ENCODE results near the gene PDGFA. TPM values are rescaled to one million over a fixed set of nuclear protein-coding genes. Genes with fewer than 3 reads are reported as not detected.

The PDGFA gene
- total and polyA plus RNA-seq, 11 donors, result 11.8 to 50.9 (median 20.3) TPM

- no peaks in the 10 kb centered on the region for H3K36me3 ChIP-seq
- H3K4me1 ChIP-seq, result peaks cover 0 to 39% (median 18%) of the 10 kb centered on the region in 12 donors
- ATAC-seq (no peak), DNase-seq (peak in 3 of 5 donors; percentile 4 to 33 (median 17))
- 87 to 92% (median 90%) methylated on average over 14 to 17 of the region's 17 CpGs for WGBS, 4 donors
- intact Hi-C loops (cut with DNase I), result no loop called here
- no peaks in the 10 kb centered on the region for H3K27me3 ChIP-seq
- peaks cover 0 to 7% (median 3%) of the 10 kb centered on the region in 12 donors for H3K9me3 ChIP-seq
- H3K27ac ChIP-seq, result peak overlapping the region in 4 of 12 donors; percentile 17 to 56 (median 36)
- no peak for TF ChIP-seq CTCF (IDR thresholded peaks at IDR 0.05)
- no peak overlapping the region for H3K4me3 ChIP-seq
Observed at GRCh38 chr7:469563-469961, 50.1 kb downstream of the PDGFA start.

- intact Hi-C loops (cut with DNase I), result no loop called here
- Histone ChIP-seq H3K27me3 (no peaks in the 10 kb centered on the region), H3K9me3 (peaks cover 0 to under 1% (median 0%) of the 10 kb centered on the region in 12 donors), H3K36me3 (no peaks in the 10 kb centered on the region), H3K4me3 (no peak overlapping the region), H3K4me1 (peaks cover 0 to 44% (median 19%) of the 10 kb centered on the region in 12 donors), H3K27ac (peak overlapping the region in 4 of 12 donors; percentile 17 to 56 (median 36))
- WGBS, 4 donors, result 62 to 68% (median 66%) methylated on average over 16 of the region's 16 CpGs
- ATAC-seq, result no peak
- peak in 4 of 5 donors; percentile 16 to 48 (median 24) for DNase-seq
- TF ChIP-seq POLR2A (IDR thresholded peaks at IDR 0.05) (no peak), CTCF (IDR thresholded peaks at IDR 0.05) (no peak)
Observed at GRCh38 chr7:468681-469562, 50.7 kb downstream of the PDGFA start.

- Histone ChIP-seq H3K36me3 (no peaks in the 10 kb centered on the region), H3K27me3 (no peaks in the 10 kb centered on the region), H3K27ac (no peak overlapping the region), H3K4me1 (peaks cover 0 to 44% (median 19%) of the 10 kb centered on the region in 12 donors), H3K9me3 (no peaks in the 10 kb centered on the region), H3K4me3 (no peak overlapping the region)
- ATAC-seq (no peak), DNase-seq (no peak)
- TF ChIP-seq POLR2A (IDR thresholded peaks at IDR 0.05) (no peak), CTCF (IDR thresholded peaks at IDR 0.05) (no peak)
- intact Hi-C loops (cut with DNase I), result no loop called here
- 89 to 93% (median 91%) methylated on average over 5 of the region's 5 CpGs for WGBS, 4 donors
Observed at GRCh38 chr7:467856-468545, 51.6 kb downstream of the PDGFA start.

- Histone ChIP-seq H3K27ac (no peak overlapping the region), H3K4me1 (peaks cover 0 to 39% (median 19%) of the 10 kb centered on the region in 12 donors), H3K9me3 (no peaks in the 10 kb centered on the region), H3K27me3 (no peaks in the 10 kb centered on the region), H3K4me3 (no peak overlapping the region), H3K36me3 (no peaks in the 10 kb centered on the region)
- DNase-seq (peak in 1 of 5 donors; percentile 4), ATAC-seq (no peak)
- no peak for TF ChIP-seq POLR2A (IDR thresholded peaks at IDR 0.05)
- TF ChIP-seq CTCF (IDR thresholded peaks at IDR 0.05), result no peak
- whole genome bisulfite sequencing, 4 donors, result 84 to 92% (median 90%) methylated on average over 3 of the region's 3 CpGs
- intact Hi-C loops (cut with DNase I), result no loop called here
Observed at GRCh38 chr7:467393-467828, 52.2 kb downstream of the PDGFA start.
